Peyer's patch (tissue), 4 donors: ENCODE data around the gene SUDS3.

ENCODE experiments used
- POLR2A ChIP-seq, 2 donors: fragments of 450-650 bp; IDR thresholded peaks; one replicate each; pipeline ENCODE4 v1.5.1; 2017; ENCODE audit warnings: antibody characterized with exemption in 2 of 2, mild to moderate bottlenecking in 2 of 2, moderate library complexity in 2 of 2
- TF ChIP-seq, protein P1 (sequence below), 6 experiments: fragments of 450-650 bp in 4 of 6; fragments of 200-600 bp in 2 of 6; sonication (generic) in 1 of 6; IDR thresholded peaks; one replicate each; pipeline ENCODE4 v1.5.1; 2017 to 2019; ENCODE audit warnings: antibody characterized with exemption in 6 of 6, mild to moderate bottlenecking in 3 of 6, moderate library complexity in 1 of 6

DNA sequence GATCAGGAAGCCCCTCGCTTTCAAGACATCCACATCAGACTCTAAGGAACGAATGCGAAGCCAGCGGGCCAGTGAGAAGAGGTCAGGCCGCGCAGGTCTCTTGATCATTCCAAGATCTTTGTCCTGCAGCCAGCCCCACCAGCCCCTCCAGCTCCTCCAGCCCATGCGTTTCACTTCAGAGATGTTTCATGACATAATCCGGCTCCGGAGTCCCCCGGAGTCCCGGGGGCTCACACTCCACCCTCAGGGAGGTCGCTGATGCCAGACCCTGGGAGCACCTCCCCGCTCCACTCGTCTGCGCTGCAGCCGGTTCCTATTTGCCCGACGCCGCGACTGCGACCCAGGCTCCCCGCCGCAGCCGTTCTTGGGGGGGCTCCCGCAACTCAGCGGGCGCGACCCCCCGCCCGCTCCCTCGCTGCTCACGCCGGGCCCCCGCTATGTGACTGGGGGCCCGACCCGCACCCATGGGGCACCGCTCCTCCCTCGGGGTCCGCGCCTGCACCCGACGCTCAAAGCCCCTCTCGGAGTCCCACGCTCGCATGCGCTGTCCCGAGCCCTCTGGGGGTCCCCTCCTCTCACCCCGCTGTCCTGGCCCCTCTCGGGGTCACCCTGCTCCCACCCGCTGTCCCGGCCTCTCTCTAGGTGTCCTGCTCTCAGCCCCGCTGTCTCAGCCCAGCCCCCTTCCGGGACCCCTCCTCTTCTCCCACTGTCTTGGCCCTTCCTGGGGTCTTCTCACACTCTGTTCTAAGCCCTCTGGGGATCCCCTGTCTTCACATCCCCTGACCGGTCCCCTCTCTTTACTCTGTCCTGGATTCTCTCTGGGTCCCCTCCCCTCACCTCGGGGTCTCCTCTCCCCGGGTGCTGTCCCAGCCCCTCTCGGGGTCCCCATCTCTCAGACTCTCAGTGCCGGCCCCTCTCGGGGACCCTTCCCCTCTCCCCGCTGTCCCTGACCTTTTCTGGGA, 4.8 kb upstream of the SUDS3 start:
- no peak for TF ChIP-seq POLR2A (IDR thresholded peaks at IDR 0.05)
- TF ChIP-seq, protein P1, sequence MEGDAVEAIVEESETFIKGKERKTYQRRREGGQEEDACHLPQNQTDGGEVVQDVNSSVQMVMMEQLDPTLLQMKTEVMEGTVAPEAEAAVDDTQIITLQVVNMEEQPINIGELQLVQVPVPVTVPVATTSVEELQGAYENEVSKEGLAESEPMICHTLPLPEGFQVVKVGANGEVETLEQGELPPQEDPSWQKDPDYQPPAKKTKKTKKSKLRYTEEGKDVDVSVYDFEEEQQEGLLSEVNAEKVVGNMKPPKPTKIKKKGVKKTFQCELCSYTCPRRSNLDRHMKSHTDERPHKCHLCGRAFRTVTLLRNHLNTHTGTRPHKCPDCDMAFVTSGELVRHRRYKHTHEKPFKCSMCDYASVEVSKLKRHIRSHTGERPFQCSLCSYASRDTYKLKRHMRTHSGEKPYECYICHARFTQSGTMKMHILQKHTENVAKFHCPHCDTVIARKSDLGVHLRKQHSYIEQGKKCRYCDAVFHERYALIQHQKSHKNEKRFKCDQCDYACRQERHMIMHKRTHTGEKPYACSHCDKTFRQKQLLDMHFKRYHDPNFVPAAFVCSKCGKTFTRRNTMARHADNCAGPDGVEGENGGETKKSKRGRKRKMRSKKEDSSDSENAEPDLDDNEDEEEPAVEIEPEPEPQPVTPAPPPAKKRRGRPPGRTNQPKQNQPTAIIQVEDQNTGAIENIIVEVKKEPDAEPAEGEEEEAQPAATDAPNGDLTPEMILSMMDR (IDR thresholded peaks at IDR 0.05): no peak
